ENCODE results near the gene OR51I2. TPM values are rescaled to one million over a fixed set of nuclear protein-coding genes. Genes with fewer than 3 reads are reported as not detected.

The OR51I2 gene
- total and polyA plus RNA-seq, 9 of the 15 experiments (the other 6 are each of a cell fraction or from before 2014, with no cell fraction given), result 0.06 to 0.61 (median 0.07) TPM; not detected in 6

- TF ChIP-seq RREB1 (CRISPR knock-in tag; IDR thresholded peaks at IDR 0.05), result no peak
- TF ChIP-seq CAMTA2 (CRISPR knock-in tag; conservative IDR thresholded peaks at IDR 0.05), result no peak
- no peak for TF ChIP-seq BRF1 (IDR thresholded peaks at IDR 0.05; ENCODE audit: borderline replicate concordance, extremely low read depth, insufficient read length)
- TF ChIP-seq CTBP1 (IDR thresholded peaks at IDR 0.05; ENCODE audit: borderline replicate concordance), result no peak
- no peak for TF ChIP-seq GABPB1 (CRISPR knock-in tag; IDR thresholded peaks at IDR 0.05)
- no peak for TF ChIP-seq YBX1 (IDR thresholded peaks at IDR 0.05)
- TF ChIP-seq ZNF511 (CRISPR knock-in tag; IDR thresholded peaks at IDR 0.05), result no peak
- TF ChIP-seq ZNF436 (CRISPR knock-in tag; IDR thresholded peaks at IDR 0.05), result no peak
- TF ChIP-seq NCOA6 (IDR thresholded peaks at IDR 0.05), result no peak
- TF ChIP-seq E2F3 (CRISPR knock-in tag; IDR thresholded peaks at IDR 0.05), result no peak
- TF ChIP-seq ZNF239 (CRISPR knock-in tag; IDR thresholded peaks at IDR 0.05), result no peak
- TF ChIP-seq PATZ1 (CRISPR knock-in tag; IDR thresholded peaks at IDR 0.05; ENCODE audit: borderline replicate concordance), result no peak
- no peak for TF ChIP-seq TCF3 (CRISPR knock-in tag; IDR thresholded peaks at IDR 0.05)
- no peak for TF ChIP-seq ZNF445 (CRISPR knock-in tag; IDR thresholded peaks at IDR 0.05; ENCODE audit: low read depth)
- no peak for TF ChIP-seq MEF2A (IDR thresholded peaks at IDR 0.05; ENCODE audit: control insufficient read depth, low read depth, low read length)
- TF ChIP-seq ZNF740 (CRISPR knock-in tag; IDR thresholded peaks at IDR 0.05), result no peak
- TF ChIP-seq ZNF740 (tag; IDR thresholded peaks at IDR 0.05), result no peak
These were observed 56.4 kb downstream of the OR51I2 start (continued) for GRCh38 chr11:5505363-5506048.
